ENCODE results near the gene TMEM158.

GRCh38 chr3:45212095-45212468 lies 14.0 kb downstream of the TMEM158 start:
- no peak for TF ChIP-seq CTCF (IDR thresholded peaks at IDR 0.05)
- TF ChIP-seq POLR2A (IDR thresholded peaks at IDR 0.05), result no peak

Measured in vagina (tissue), 2 donors.